GM12891 (cell line): Measurements from ENCODE around the gene DARS1.

Experiments used
- POLR2A ChIP-seq: IDR thresholded peaks from 2 replicates; pipeline ENCODE4 v1.6.1; 2011; ENCODE audit warnings: low read depth, low read length, control low read depth
- POLR2AphosphoS5 ChIP-seq: IDR thresholded peaks from 2 replicates; pipeline ENCODE4 v1.6.1; 2011; ENCODE audit warnings: low read depth, low read length, control low read depth
- SPI1 ChIP-seq: IDR thresholded peaks from 2 replicates; pipeline ENCODE4 v1.6.1; 2011; ENCODE audit warnings: low read depth, low read length, control low read depth

DNA sequence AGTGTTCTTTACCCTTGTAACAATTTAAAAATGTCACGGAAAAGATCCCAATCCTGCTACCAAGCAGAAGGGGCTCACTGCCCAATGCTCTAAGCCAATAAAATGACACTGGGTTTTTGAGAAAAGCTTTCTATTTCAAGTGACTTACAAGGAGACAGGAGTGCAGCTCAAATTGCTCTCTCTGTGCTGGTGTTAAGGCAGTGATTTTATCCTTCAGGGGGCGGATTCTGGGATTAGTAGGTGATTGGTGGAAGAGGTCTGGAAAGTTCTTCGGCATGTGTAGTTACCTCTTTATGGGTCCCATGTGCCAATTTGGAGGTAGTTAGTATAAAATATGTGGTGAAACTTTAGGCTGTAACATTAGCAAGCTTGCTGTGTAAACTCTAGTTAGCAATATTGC lies 81.8 kb downstream of the DARS1 start:
- TF ChIP-seq POLR2A (no peak), POLR2AphosphoS5 (no peak), SPI1 (no peak)
